HCT116 (cell line): ENCODE results near the gene KANSL1. TPM values are rescaled to one million over a fixed set of nuclear protein-coding genes. Genes with fewer than 3 reads are reported as not detected.

ENCODE experiments used
- ATAC-seq: fragments of 200-7000 bp; cut with Tn5 transposase; 2 replicates; pipeline ENCODE4 v1.9.1; 2020; ENCODE audit warnings: mild to moderate bottlenecking, moderate library complexity
- BruUV-seq: library from RNA; stranded (reverse); fragments of 400-500 nt; replicated peaks from 2 replicates; lab custom pipeline; 2021; lab: Mats Ljungman, UMichigan
- CTCF ChIA-PET: fragments of 300-600 bp; sonication (Branson Sonifier 250); formaldehyde crosslinking; loops from one replicate; lab custom pipeline; 2021; ENCODE audit warnings: antibody characterized with exemption; lab: Charles Lee
- POLR2A ChIA-PET: fragments of 300-600, 350-600 bp; sonication (Branson Sonifier 250); formaldehyde crosslinking; loops from one replicate; lab custom pipeline; 2021; ENCODE audit warnings: antibody characterized with exemption; lab: Charles Lee
- RAD21 ChIA-PET, 2 experiments: fragments of 300-600 bp; sonication (Branson Sonifier 250); formaldehyde crosslinking; loops; one replicate each; lab custom pipeline; 2023; ENCODE audit warnings: low total read pairs in 2 of 2; ENCODE audit not compliant: uncharacterized antibody in 2 of 2, unreplicated experiment in 2 of 2, low non-redundant PET in 1 of 2; lab: Charles Lee
- DNase-seq: peaks from one replicate; pipeline ENCODE4 v3.0.0-alpha.2; 2010; ENCODE audit warnings: low read depth, low spot score
- H2AFZ ChIP-seq: fragments of 200-600 bp; shearing (Covaris generic), sonication (generic); 2 replicates; pipeline ENCODE4 v1.6.1; 2017; ENCODE audit warnings: low read depth, mixed run types, mixed read lengths, antibody characterized with exemption, low read length; ENCODE audit not compliant: poor library complexity, severe bottlenecking
- H3K27ac ChIP-seq: 2 replicates; pipeline ENCODE4 v1.5.1; 2012; ENCODE audit warnings: low read depth, low read length
- H3K27me3 ChIP-seq: fragments of 200-600 bp; sonication (generic); 2 replicates; pipeline ENCODE4 v1.6.1; 2016; ENCODE audit warnings: mixed run types, low read length, mixed read lengths; ENCODE audit not compliant: insufficient read depth
- H3K36me3 ChIP-seq, 2 experiments: fragments of 200-500 bp in 1 of 2; fragments of 200-600 bp in 1 of 2; sonication (Bioruptor generic) in 1 of 2; sonication (generic) in 1 of 2; 2 replicates each; pipeline versions ENCODE4 v1.5.1 to v1.6.1; 2014 to 2016; ENCODE audit warnings: low read length in 2 of 2, inconsistent platforms in 1 of 2, mixed read lengths in 1 of 2, mixed run types in 1 of 2; ENCODE audit not compliant: insufficient read depth in 2 of 2, control insufficient read depth in 1 of 2
- H3K4me1 ChIP-seq, 2 experiments: fragments of 200-600 bp in 1 of 2; sonication (generic) in 1 of 2; 2 replicates each; pipeline versions ENCODE4 v1.5.1 to v1.6.1; 2012 to 2017; ENCODE audit warnings: low read length in 2 of 2, inconsistent platforms in 1 of 2, mild to moderate bottlenecking in 1 of 2, mixed read lengths in 1 of 2, mixed run types in 1 of 2, moderate library complexity in 1 of 2; ENCODE audit not compliant: insufficient read depth in 2 of 2, control insufficient read depth in 1 of 2
- H3K4me2 ChIP-seq: fragments of 200-600 bp; sonication (generic); 2 replicates; pipeline ENCODE4 v1.6.1; 2017; ENCODE audit warnings: mixed run types, low read length, mixed read lengths
- H3K4me3 ChIP-seq, 2 experiments: fragments of 200-600 bp in 1 of 2; sonication (generic) in 1 of 2; replicated peaks in 1 of 2; 2 replicates each; pipeline ENCODE4 v1.5.1; 2011 to 2016; ENCODE audit warnings: low read length in 2 of 2, control low read depth in 1 of 2, low read depth in 1 of 2, mild to moderate bottlenecking in 1 of 2, mixed read lengths in 1 of 2, mixed run types in 1 of 2
- H3K79me2 ChIP-seq: fragments of 200-600 bp; sonication (generic); 2 replicates; pipeline ENCODE4 v1.6.1; 2017; ENCODE audit warnings: mild to moderate bottlenecking, mixed run types, low read length, moderate library complexity, mixed read lengths; ENCODE audit not compliant: insufficient read depth
- H3K9ac ChIP-seq: fragments of 200-600 bp; sonication (generic); 2 replicates; pipeline ENCODE4 v1.6.1; 2016; ENCODE audit warnings: low read length, mixed read lengths
- H3K9me2 ChIP-seq: fragments of 200-600 bp; sonication (generic), shearing (Covaris generic); 2 replicates; pipeline ENCODE4 v1.6.1; 2017; ENCODE audit warnings: mixed run types, mild to moderate bottlenecking, moderate library complexity; ENCODE audit not compliant: insufficient read depth
- H3K9me3 ChIP-seq, 2 experiments: fragments of 200-500 bp in 1 of 2; fragments of 200-600 bp in 1 of 2; sonication (Bioruptor generic) in 1 of 2; sonication (generic) in 1 of 2; 2 replicates each; pipeline ENCODE4 v1.6.1; 2014 to 2017; ENCODE audit warnings: low read length in 2 of 2, mixed read lengths in 2 of 2, inconsistent platforms in 1 of 2, low read depth in 1 of 2, mild to moderate bottlenecking in 1 of 2, mixed run types in 1 of 2, moderate library complexity in 1 of 2; ENCODE audit not compliant: control insufficient read depth in 1 of 2, insufficient read depth in 1 of 2
- H4K20me1 ChIP-seq: fragments of 200-600 bp; sonication (generic), shearing (Covaris generic); 2 replicates; pipeline ENCODE4 v1.6.1; 2017; ENCODE audit warnings: mixed run types, mild to moderate bottlenecking, moderate library complexity; ENCODE audit not compliant: insufficient read depth
- POLR2AphosphoS5 ChIP-seq: IDR thresholded peaks from 2 replicates; pipeline ENCODE4 v1.6.1; 2011; ENCODE audit warnings: mild to moderate bottlenecking, low read depth, low read length, moderate library complexity
- YY1 ChIP-seq: IDR thresholded peaks from 2 replicates; pipeline ENCODE4 v1.6.1; 2011; ENCODE audit warnings: low read length, low read depth, moderate library complexity, mild to moderate bottlenecking; ENCODE audit not compliant: insufficient replicate concordance; ENCODE audit errors: extremely low read depth
- intact Hi-C: fragments of 100-400 bp; cut with micrococcal nuclease; formaldehyde crosslinking; loops from 2 replicates; pipeline ENCODE4 v1.10.0; 2022
- total RNA-seq: library from RNA; stranded (reverse); gene quantifications from one replicate; pipeline ENCODE4 v1.2.1, GENCODE V29; 2021; ENCODE audit not compliant: unreplicated experiment

The KANSL1 gene
- total RNA-seq, 1 experiment from 2014 or later, result 77.5 TPM

GRCh38 chr17:46037722-46038255 is 155.4 kb downstream of the KANSL1 start:
- ChIA-PET POLR2A (no interaction called here), RAD21 (interaction anchor here in 1 of 2 experiments (0.9 kb wide), 1 partner anchor 9 kb away, joined by 3 read pairs; no protein-coding TSS in a partner anchor), CTCF (no interaction called here)
- no TSS peak for BruUV-seq
- no peaks in the 10 kb centered on the region for H3K9me3 ChIP-seq
- peaks cover 19% of the 10 kb centered on the region; the same call in 1 of the 2 replicates for H3K79me2 ChIP-seq
- no peak for TF ChIP-seq POLR2AphosphoS5
- peaks cover 68 to 84% of the 10 kb centered on the region in 2 experiments for H3K36me3 ChIP-seq
- no peak for DNase-seq
- H4K20me1 ChIP-seq, result peaks cover 8% of the 10 kb centered on the region; the same call in 1 of the 2 replicates
- no peak overlapping the region for H3K27ac ChIP-seq
- no peaks in the 10 kb centered on the region for H3K4me1 ChIP-seq
- no peak overlapping the region for H2AFZ ChIP-seq
- H3K9me2 ChIP-seq, result no peaks in the 10 kb centered on the region
- no peaks in the 10 kb centered on the region for H3K27me3 ChIP-seq
- intact Hi-C loops, result no loop called here
- no peak; the same call in 1 of the 2 replicates for ATAC-seq
- no peak overlapping the region for H3K4me2 ChIP-seq
- H3K4me3 ChIP-seq, result no peak overlapping the region
- H3K9ac ChIP-seq, result no peak overlapping the region

GRCh38 chr17:46036491-46036890 is 156.7 kb downstream of the KANSL1 start:
- no peak overlapping the region for H3K4me3 ChIP-seq
- peaks cover 74 to 82% of the 10 kb centered on the region in 2 experiments for H3K36me3 ChIP-seq
- H3K27me3 ChIP-seq, result no peaks in the 10 kb centered on the region
- H3K4me1 ChIP-seq, result no peaks in the 10 kb centered on the region
- CTCF ChIA-PET, result interaction anchor here (5.5 kb wide), 1 partner anchor 8 kb away, joined by 28 read pairs; no protein-coding TSS in a partner anchor
- RAD21 ChIA-PET, result no interaction called here
- POLR2A ChIA-PET, result no interaction called here
- H4K20me1 ChIP-seq, result peaks cover 8% of the 10 kb centered on the region; the same call in 1 of the 2 replicates
- H3K9ac ChIP-seq, result no peak overlapping the region
- no peak overlapping the region for H2AFZ ChIP-seq
- no peak for TF ChIP-seq YY1
- H3K27ac ChIP-seq, result no peak overlapping the region
- intact Hi-C loops, result no loop called here
- ATAC-seq (no peak), DNase-seq (no peak)
- peaks cover 9% of the 10 kb centered on the region; the same call in 1 of the 2 replicates for H3K79me2 ChIP-seq
- no peaks in the 10 kb centered on the region for H3K9me2 ChIP-seq
- no TSS peak for BruUV-seq
- H3K9me3 ChIP-seq, result no peaks in the 10 kb centered on the region
- no peak overlapping the region for H3K4me2 ChIP-seq
